ENCODE measurements around the gene SENP8.

GRCh38 chr15:72074335-72075060, 43.7 kb upstream of the SENP8 start:
- TF ChIP-seq POLR2A (IDR thresholded peaks at IDR 0.05; ENCODE audit: low read depth, low read length) (no peak), CTCF (conservative IDR thresholded peaks at IDR 0.05; ENCODE audit: low read depth, low read length) (no peak), SMC3 (IDR thresholded peaks at IDR 0.05; ENCODE audit: low read depth, low read length) (no peak), FOS (IDR thresholded peaks at IDR 0.05; ENCODE audit: low read depth, low read length) (no peak), RAD21 (IDR thresholded peaks at IDR 0.05; ENCODE audit: low read length) (no peak), CEBPB (IDR thresholded peaks at IDR 0.05; ENCODE audit: low read depth, low read length) (no peak), BHLHE40 (IDR thresholded peaks at IDR 0.05; ENCODE audit: low read depth, low read length) (no peak), USF2 (IDR thresholded peaks at IDR 0.05; ENCODE audit: low read depth, low read length) (no peak), MXI1 (IDR thresholded peaks at IDR 0.05; ENCODE audit: borderline replicate concordance, low read depth, low read length) (no peak), RFX5 (IDR thresholded peaks at IDR 0.05; ENCODE audit: low read depth, low read length) (no peak), CHD1 (IDR thresholded peaks at IDR 0.05; ENCODE audit: low read depth, low read length) (no peak), NFE2L2 (IDR thresholded peaks at IDR 0.05; ENCODE audit: low read depth, low read length) (no peak)

Measured in IMR-90 (cell line).